Parathyroid adenoma (tissue), 2 donors: ENCODE results near the gene UNG.
"Not testable (repeated sequence)": the region's sequence is repeated elsewhere in the genome, so short reads cannot be mapped to it uniquely, and the experiment has no call there.

Experiments used
- H2AFZ ChIP-seq: fragments of 300-600 bp; sonication (generic); one replicate; pipeline ENCODE4 v1.7.0; 2017; ENCODE audit warnings: antibody characterized with exemption, mild to moderate bottlenecking
- H3K27ac ChIP-seq: fragments of 300-600 bp; sonication (generic); one replicate; pipeline ENCODE4 v1.7.0; 2017
- H3K27me3 ChIP-seq: fragments of 300-600 bp; sonication (generic); one replicate; pipeline ENCODE4 v1.7.0; 2017; ENCODE audit warnings: low read length; ENCODE audit not compliant: control insufficient read depth, insufficient read depth
- H3K36me3 ChIP-seq: fragments of 300-600 bp; sonication (generic); one replicate; pipeline ENCODE4 v1.7.0; 2017; ENCODE audit warnings: low read length; ENCODE audit not compliant: control insufficient read depth, insufficient read depth
- H3K4me1 ChIP-seq: fragments of 300-600 bp; sonication (generic); one replicate; pipeline ENCODE4 v1.7.0; 2017; ENCODE audit warnings: control low read depth
- H3K4me2 ChIP-seq: fragments of 300-600 bp; sonication (generic); one replicate; pipeline ENCODE4 v1.7.0; 2017; ENCODE audit warnings: low read length
- H3K4me3 ChIP-seq: fragments of 300-600 bp; sonication (generic); one replicate; pipeline ENCODE4 v1.7.0; 2017; ENCODE audit warnings: low read depth, low read length
- H3K79me2 ChIP-seq: fragments of 300-600 bp; sonication (generic); one replicate; pipeline ENCODE4 v1.7.0; 2017; ENCODE audit warnings: control low read depth
- H3K9ac ChIP-seq: fragments of 300-600 bp; sonication (generic); one replicate; pipeline ENCODE4 v1.7.0; 2017; ENCODE audit warnings: mild to moderate bottlenecking
- H3K9me3 ChIP-seq: fragments of 300-600 bp; sonication (generic); one replicate; pipeline ENCODE4 v1.7.0; 2017; ENCODE audit warnings: low read length; ENCODE audit not compliant: control insufficient read depth
- TF ChIP-seq, protein P1 (sequence below): fragments of 300-600 bp; sonication (generic); IDR thresholded peaks from one replicate; pipeline ENCODE4 v1.7.0; 2017; ENCODE audit warnings: antibody characterized with exemption, mild to moderate bottlenecking
- donor health status: primary hyperparathyroidism.

The UNG gene

GRCh38 chr12:109097435-109098182, at the start of gene UNG:
UNG (plus strand) TSS chr12:109097597; CDS start chr12:109097680, 83 bp downstream.
- Histone ChIP-seq H3K9me3 (no peaks in the 10 kb centered on the region), H3K79me2 (peaks cover 30% of the 10 kb centered on the region), H3K27ac (peak within 1 kb of the TSS; percentile 93), H2AFZ (peak within 1 kb of the TSS; percentile 97), H3K36me3 (no peaks in the 10 kb centered on the region), H3K4me3 (peak within 1 kb of the TSS; percentile 89), H3K9ac (peak within 1 kb of the TSS; percentile 77), H3K4me2 (peak within 1 kb of the TSS; percentile 97), H3K27me3 (no peaks in the 10 kb centered on the region), H3K4me1 (peaks cover 19% of the 10 kb centered on the region)
- TF ChIP-seq, protein P1, sequence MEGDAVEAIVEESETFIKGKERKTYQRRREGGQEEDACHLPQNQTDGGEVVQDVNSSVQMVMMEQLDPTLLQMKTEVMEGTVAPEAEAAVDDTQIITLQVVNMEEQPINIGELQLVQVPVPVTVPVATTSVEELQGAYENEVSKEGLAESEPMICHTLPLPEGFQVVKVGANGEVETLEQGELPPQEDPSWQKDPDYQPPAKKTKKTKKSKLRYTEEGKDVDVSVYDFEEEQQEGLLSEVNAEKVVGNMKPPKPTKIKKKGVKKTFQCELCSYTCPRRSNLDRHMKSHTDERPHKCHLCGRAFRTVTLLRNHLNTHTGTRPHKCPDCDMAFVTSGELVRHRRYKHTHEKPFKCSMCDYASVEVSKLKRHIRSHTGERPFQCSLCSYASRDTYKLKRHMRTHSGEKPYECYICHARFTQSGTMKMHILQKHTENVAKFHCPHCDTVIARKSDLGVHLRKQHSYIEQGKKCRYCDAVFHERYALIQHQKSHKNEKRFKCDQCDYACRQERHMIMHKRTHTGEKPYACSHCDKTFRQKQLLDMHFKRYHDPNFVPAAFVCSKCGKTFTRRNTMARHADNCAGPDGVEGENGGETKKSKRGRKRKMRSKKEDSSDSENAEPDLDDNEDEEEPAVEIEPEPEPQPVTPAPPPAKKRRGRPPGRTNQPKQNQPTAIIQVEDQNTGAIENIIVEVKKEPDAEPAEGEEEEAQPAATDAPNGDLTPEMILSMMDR: no peak

GRCh38 chr12:109048706-109049105, 48.7 kb upstream of the UNG start:
- not testable (repeated sequence) for H3K27me3 ChIP-seq, H3K36me3 ChIP-seq, H3K4me3 ChIP-seq, H3K4me1 ChIP-seq, H3K9ac ChIP-seq, H3K4me2 ChIP-seq, H3K9me3 ChIP-seq, H3K27ac ChIP-seq, H3K79me2 ChIP-seq
- H2AFZ ChIP-seq: peak overlapping the region; percentile 20

DNA sequence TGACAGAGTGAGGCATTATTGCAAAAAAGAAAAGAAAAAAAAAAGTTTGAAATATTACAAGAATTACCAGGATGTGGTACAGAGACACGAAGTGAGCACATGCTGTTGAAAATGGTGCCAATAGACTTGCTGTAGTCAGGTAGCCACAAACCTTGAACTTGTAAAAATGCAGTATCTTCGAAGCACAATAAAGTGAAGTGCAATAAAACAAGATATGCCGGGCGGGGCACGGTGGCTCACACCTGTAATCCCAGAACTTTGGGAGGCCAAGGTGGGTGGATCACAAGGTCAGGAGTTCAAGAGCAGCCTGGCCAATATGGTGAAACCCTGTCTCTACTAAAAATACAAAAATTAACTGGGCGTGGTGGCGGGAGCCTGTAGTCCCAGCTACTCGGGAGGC, 47.6 kb upstream of the UNG start:
- not testable (repeated sequence) for H3K4me1 ChIP-seq, H3K9me3 ChIP-seq, H3K4me2 ChIP-seq, H3K36me3 ChIP-seq, H2AFZ ChIP-seq, H3K27me3 ChIP-seq, H3K79me2 ChIP-seq, H3K9ac ChIP-seq, H3K4me3 ChIP-seq, H3K27ac ChIP-seq

GRCh38 chr12:109052097-109052413, 45.3 kb upstream of the UNG start:
- no peaks in the 10 kb centered on the region for H3K27me3 ChIP-seq
- TF ChIP-seq, protein P1: no peak
- H3K27ac ChIP-seq: peak overlapping the region; percentile 73
- peak overlapping the region; percentile 72 for H2AFZ ChIP-seq
- no peak overlapping the region for H3K9ac ChIP-seq
- H3K9me3 ChIP-seq: no peaks in the 10 kb centered on the region
- peaks cover 6% of the 10 kb centered on the region for H3K79me2 ChIP-seq
- H3K4me1 ChIP-seq: no peaks in the 10 kb centered on the region
- H3K4me3 ChIP-seq: peak overlapping the region; percentile 88
- H3K36me3 ChIP-seq: no peaks in the 10 kb centered on the region
- H3K4me2 ChIP-seq: peak overlapping the region; percentile 95

GRCh38 chr12:109052414-109053323, 44.7 kb upstream of the UNG start, which contains the start of gene USP30:
USP30 (plus strand) TSS chr12:109052576; CDS start chr12:109052679, 103 bp downstream.
- Histone ChIP-seq H3K4me2 (peak within 1 kb of the TSS; percentile 95), H3K36me3 (no peaks in the 10 kb centered on the region), H3K27ac (peak within 1 kb of the TSS; percentile 73), H3K9ac (peak within 1 kb of the TSS; percentile 88), H3K9me3 (no peaks in the 10 kb centered on the region), H2AFZ (peak within 1 kb of the TSS; percentile 72), H3K4me1 (no peaks in the 10 kb centered on the region), H3K4me3 (peak within 1 kb of the TSS; percentile 88), H3K79me2 (peaks cover 6% of the 10 kb centered on the region), H3K27me3 (no peaks in the 10 kb centered on the region)
- TF ChIP-seq, protein P1: no peak
